HepG2 (cell line): ENCODE data around the gene NAALADL1. TPM values are rescaled to one million over a fixed set of nuclear protein-coding genes. Genes with fewer than 3 reads are reported as not detected.

ENCODE experiments used
- DMAP1 ChIP-seq: IDR thresholded peaks from 2 replicates; pipeline ENCODE4 v1.6.1; 2016
- EHMT2 ChIP-seq: fragments of 200-600 bp; sonication (generic); IDR thresholded peaks from 2 replicates; pipeline ENCODE4 v1.7.0; 2017; ENCODE audit warnings: antibody characterized with exemption, low read depth, low read length, borderline replicate concordance
- KDM5B ChIP-seq: sonication (generic); formaldehyde crosslinking; IDR thresholded peaks from 2 replicates; pipeline ENCODE4 v1.4.0; 2020; ENCODE audit warnings: missing genetic modification reagents, mild to moderate bottlenecking, borderline replicate concordance
- MIER3 ChIP-seq: IDR thresholded peaks from 2 replicates; pipeline ENCODE4 v1.6.1; 2016; ENCODE audit warnings: missing compliant biosample characterization, borderline replicate concordance
- MZF1 ChIP-seq: sonication (generic); formaldehyde crosslinking; IDR thresholded peaks from 2 replicates; pipeline ENCODE4 v1.8.1; 2023; ENCODE audit warnings: mild to moderate bottlenecking, missing genetic modification reagents, borderline replicate concordance
- TARDBP ChIP-seq: sonication (generic); formaldehyde crosslinking; IDR thresholded peaks from 2 replicates; pipeline ENCODE4 v1.8.0; 2022; ENCODE audit warnings: mild to moderate bottlenecking, missing genetic modification reagents
- TBX2 ChIP-seq: sonication (generic); formaldehyde crosslinking; IDR thresholded peaks from 2 replicates; pipeline ENCODE4 v1.5.0; 2020; ENCODE audit warnings: missing genetic modification reagents, mild to moderate bottlenecking, borderline replicate concordance
- ZNF260 ChIP-seq: sonication (generic); formaldehyde crosslinking; IDR thresholded peaks from 2 replicates; pipeline ENCODE4 v1.4.0; 2020; ENCODE audit warnings: missing genetic modification reagents, low read depth, mild to moderate bottlenecking, borderline replicate concordance
- ZNF274 ChIP-seq: sonication (generic); formaldehyde crosslinking; IDR thresholded peaks from 2 replicates; pipeline ENCODE4 v1.5.1; 2020; ENCODE audit warnings: mild to moderate bottlenecking, missing genetic modification reagents
- ZNF33B ChIP-seq: sonication (generic); formaldehyde crosslinking; IDR thresholded peaks from 2 replicates; pipeline ENCODE4 v1.5.1; 2020; ENCODE audit warnings: mild to moderate bottlenecking, missing genetic modification reagents
- ZNF557 ChIP-seq: sonication (generic); formaldehyde crosslinking; IDR thresholded peaks from 2 replicates; pipeline ENCODE4 v1.4.0; 2020; ENCODE audit warnings: missing genetic modification reagents
- ZNF629 ChIP-seq: sonication (generic); formaldehyde crosslinking; conservative IDR thresholded peaks from 2 replicates; pipeline ENCODE4 v1.5.0; 2020; ENCODE audit warnings: missing genetic modification reagents
- ZNF720 ChIP-seq: sonication (generic); formaldehyde crosslinking; IDR thresholded peaks from 2 replicates; pipeline ENCODE4 v1.4.0; 2020; ENCODE audit warnings: missing genetic modification reagents
- polyA plus RNA-seq, 8 experiments: library from polyadenylated mRNA; depleted of rRNA in 3 of 8; stranded (reverse) in 7 of 8; unstranded in 1 of 8; fragments of >200 nt; fragmentation: Illumina TruSeq in 4 of 8; extraction: Trizol in 4 of 8; gene quantifications; 2 replicates each; pipeline versions ENCODE4 v1.2.1 to v1.2.3, GENCODE V29; 2011 to 2016; ENCODE audit warnings: low read depth in 4 of 8, missing spikeins in 1 of 8, mixed read lengths in 1 of 8; ENCODE audit not compliant: insufficient read depth in 1 of 8
- total RNA-seq, 5 experiments: library from RNA; depleted of rRNA; stranded (reverse); fragments of >200 nt; fragmentation: Illumina TruSeq; extraction: Trizol; gene quantifications; 2 replicates each; pipeline ENCODE4 v1.2.3, GENCODE V29; 2016; ENCODE audit warnings: low read depth in 1 of 5
- TF ChIP-seq, protein P1 (sequence below): sonication (generic); formaldehyde crosslinking; IDR thresholded peaks from 2 replicates; pipeline ENCODE4 v1.4.0; 2020; ENCODE audit warnings: low read depth, missing genetic modification reagents
- TF ChIP-seq, protein P2 (sequence below): sonication (generic); formaldehyde crosslinking; IDR thresholded peaks from 2 replicates; pipeline ENCODE4 v1.5.0; 2020; ENCODE audit warnings: mild to moderate bottlenecking, missing genetic modification reagents
- TF ChIP-seq, protein P3 (sequence below): fragments of 450-650 bp; IDR thresholded peaks from 2 replicates; pipeline ENCODE4 v1.6.1; 2017
- TF ChIP-seq, protein P4 (sequence below): sonication (generic); formaldehyde crosslinking; IDR thresholded peaks from 2 replicates; pipeline ENCODE4 v1.4.0; 2020; ENCODE audit warnings: low read depth, mild to moderate bottlenecking, missing genetic modification reagents
- TF ChIP-seq, protein P5 (sequence below): sonication (generic); formaldehyde crosslinking; IDR thresholded peaks from 2 replicates; pipeline ENCODE4 v1.4.0; 2020; ENCODE audit warnings: mild to moderate bottlenecking, missing genetic modification reagents

The NAALADL1 gene
- total and polyA plus RNA-seq, 2 of the 13 experiments (the other 11 are each of a cell fraction or from before 2014, with no cell fraction given), result 9.3 to 33.9 TPM

DNA sequence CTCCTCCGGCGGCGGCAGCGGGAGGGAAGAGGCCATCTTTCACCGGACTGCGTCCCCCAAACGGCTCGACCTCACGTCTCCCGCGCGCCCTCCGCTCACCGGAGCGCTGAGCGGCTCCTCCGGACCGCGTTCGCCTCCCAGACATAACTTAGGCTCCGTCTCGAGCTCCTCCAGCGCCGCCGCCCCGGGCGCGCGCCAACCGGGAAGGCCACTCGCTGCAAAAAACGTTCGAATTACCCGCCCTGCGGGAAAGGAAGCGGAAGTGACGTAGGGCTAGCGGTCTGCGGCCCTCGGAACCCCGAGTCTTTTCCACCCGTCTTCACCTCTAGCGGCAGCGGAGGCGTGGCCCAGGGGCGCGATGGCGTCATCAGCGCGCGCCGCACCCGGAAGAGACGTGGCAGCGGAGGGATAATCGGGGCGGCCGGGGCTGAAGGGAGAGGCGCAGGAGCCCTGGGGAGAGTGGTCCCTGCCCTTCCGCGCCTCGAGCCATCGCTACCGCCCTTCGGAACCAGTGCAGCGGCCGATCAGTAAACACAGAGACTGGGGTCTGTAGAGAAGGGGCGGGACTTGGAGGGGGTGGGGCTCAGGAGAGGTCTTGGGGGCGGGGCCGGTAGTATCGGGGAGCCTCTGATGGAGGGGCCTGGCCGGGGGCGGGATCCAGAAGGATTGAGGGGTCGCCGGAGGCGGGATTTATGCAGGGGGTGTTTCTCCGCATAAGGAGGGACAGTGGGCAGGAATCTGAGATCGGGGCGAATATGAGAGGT is 25.7 kb upstream of the NAALADL1 start, which contains the start of the genes CDCA5 and ZFPL1 (continued):
- TF ChIP-seq, protein P1, sequence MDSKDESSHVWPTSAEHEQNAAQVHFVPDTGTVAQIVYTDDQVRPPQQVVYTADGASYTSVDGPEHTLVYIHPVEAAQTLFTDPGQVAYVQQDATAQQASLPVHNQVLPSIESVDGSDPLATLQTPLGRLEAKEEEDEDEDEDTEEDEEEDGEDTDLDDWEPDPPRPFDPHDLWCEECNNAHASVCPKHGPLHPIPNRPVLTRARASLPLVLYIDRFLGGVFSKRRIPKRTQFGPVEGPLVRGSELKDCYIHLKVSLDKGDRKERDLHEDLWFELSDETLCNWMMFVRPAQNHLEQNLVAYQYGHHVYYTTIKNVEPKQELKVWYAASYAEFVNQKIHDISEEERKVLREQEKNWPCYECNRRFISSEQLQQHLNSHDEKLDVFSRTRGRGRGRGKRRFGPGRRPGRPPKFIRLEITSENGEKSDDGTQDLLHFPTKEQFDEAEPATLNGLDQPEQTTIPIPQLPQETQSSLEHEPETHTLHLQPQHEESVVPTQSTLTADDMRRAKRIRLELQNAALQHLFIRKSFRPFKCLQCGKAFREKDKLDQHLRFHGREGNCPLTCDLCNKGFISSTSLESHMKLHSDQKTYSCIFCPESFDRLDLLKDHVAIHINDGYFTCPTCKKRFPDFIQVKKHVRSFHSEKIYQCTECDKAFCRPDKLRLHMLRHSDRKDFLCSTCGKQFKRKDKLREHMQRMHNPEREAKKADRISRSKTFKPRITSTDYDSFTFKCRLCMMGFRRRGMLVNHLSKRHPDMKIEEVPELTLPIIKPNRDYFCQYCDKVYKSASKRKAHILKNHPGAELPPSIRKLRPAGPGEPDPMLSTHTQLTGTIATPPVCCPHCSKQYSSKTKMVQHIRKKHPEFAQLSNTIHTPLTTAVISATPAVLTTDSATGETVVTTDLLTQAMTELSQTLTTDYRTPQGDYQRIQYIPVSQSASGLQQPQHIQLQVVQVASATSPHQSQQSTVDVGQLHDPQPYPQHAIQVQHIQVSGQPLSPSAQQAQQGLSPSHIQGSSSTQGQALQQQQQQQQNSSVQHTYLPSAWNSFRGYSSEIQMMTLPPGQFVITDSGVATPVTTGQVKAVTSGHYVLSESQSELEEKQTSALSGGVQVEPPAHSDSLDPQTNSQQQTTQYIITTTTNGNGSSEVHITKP (CRISPR knock-in tag), result peak; percentile 58; the same call in 1 of the 2 replicates
- TF ChIP-seq ZNF274 (CRISPR knock-in tag) (0 out of 2 replicates have a peak, but pooled peaks have one; percentile 47), EHMT2 (no peak), ZNF720 (no peak), KDM5B (no peak; the same call in 1 of the 2 replicates), TBX2 (CRISPR knock-in tag) (peak; percentile 61; the same call in 1 of the 2 replicates), MZF1 (CRISPR knock-in tag) (no peak), ZNF33B (CRISPR knock-in tag) (no peak; the same call in 1 of the 2 replicates), TARDBP (CRISPR knock-in tag) (peak; percentile 90), ZNF557 (CRISPR knock-in tag) (no peak), ZNF260 (CRISPR knock-in tag) (no peak), ZNF629 (CRISPR knock-in tag) (no peak), MIER3 (CRISPR knock-in tag) (peak; percentile 90), DMAP1 (CRISPR knock-in tag) (peak; percentile 98)
- TF ChIP-seq, protein P2, sequence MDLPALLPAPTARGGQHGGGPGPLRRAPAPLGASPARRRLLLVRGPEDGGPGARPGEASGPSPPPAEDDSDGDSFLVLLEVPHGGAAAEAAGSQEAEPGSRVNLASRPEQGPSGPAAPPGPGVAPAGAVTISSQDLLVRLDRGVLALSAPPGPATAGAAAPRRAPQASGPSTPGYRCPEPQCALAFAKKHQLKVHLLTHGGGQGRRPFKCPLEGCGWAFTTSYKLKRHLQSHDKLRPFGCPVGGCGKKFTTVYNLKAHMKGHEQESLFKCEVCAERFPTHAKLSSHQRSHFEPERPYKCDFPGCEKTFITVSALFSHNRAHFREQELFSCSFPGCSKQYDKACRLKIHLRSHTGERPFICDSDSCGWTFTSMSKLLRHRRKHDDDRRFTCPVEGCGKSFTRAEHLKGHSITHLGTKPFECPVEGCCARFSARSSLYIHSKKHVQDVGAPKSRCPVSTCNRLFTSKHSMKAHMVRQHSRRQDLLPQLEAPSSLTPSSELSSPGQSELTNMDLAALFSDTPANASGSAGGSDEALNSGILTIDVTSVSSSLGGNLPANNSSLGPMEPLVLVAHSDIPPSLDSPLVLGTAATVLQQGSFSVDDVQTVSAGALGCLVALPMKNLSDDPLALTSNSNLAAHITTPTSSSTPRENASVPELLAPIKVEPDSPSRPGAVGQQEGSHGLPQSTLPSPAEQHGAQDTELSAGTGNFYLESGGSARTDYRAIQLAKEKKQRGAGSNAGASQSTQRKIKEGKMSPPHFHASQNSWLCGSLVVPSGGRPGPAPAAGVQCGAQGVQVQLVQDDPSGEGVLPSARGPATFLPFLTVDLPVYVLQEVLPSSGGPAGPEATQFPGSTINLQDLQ (CRISPR knock-in tag), result no peak
- TF ChIP-seq, protein P3, sequence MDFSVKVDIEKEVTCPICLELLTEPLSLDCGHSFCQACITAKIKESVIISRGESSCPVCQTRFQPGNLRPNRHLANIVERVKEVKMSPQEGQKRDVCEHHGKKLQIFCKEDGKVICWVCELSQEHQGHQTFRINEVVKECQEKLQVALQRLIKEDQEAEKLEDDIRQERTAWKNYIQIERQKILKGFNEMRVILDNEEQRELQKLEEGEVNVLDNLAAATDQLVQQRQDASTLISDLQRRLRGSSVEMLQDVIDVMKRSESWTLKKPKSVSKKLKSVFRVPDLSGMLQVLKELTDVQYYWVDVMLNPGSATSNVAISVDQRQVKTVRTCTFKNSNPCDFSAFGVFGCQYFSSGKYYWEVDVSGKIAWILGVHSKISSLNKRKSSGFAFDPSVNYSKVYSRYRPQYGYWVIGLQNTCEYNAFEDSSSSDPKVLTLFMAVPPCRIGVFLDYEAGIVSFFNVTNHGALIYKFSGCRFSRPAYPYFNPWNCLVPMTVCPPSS, result no peak
- TF ChIP-seq, protein P4, sequence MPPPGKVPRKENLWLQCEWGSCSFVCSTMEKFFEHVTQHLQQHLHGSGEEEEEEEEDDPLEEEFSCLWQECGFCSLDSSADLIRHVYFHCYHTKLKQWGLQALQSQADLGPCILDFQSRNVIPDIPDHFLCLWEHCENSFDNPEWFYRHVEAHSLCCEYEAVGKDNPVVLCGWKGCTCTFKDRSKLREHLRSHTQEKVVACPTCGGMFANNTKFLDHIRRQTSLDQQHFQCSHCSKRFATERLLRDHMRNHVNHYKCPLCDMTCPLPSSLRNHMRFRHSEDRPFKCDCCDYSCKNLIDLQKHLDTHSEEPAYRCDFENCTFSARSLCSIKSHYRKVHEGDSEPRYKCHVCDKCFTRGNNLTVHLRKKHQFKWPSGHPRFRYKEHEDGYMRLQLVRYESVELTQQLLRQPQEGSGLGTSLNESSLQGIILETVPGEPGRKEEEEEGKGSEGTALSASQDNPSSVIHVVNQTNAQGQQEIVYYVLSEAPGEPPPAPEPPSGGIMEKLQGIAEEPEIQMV (CRISPR knock-in tag), result no peak; the same call in 1 of the 2 replicates
- TF ChIP-seq, protein P5, sequence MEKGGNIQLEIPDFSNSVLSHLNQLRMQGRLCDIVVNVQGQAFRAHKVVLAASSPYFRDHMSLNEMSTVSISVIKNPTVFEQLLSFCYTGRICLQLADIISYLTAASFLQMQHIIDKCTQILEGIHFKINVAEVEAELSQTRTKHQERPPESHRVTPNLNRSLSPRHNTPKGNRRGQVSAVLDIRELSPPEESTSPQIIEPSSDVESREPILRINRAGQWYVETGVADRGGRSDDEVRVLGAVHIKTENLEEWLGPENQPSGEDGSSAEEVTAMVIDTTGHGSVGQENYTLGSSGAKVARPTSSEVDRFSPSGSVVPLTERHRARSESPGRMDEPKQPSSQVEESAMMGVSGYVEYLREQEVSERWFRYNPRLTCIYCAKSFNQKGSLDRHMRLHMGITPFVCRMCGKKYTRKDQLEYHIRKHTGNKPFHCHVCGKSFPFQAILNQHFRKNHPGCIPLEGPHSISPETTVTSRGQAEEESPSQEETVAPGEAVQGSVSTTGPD, result no peak
